Glomerular visceral epithelial cell (primary cell): ENCODE data around the gene MYL2.
"Not testable (repeated sequence)": the region's sequence is repeated elsewhere in the genome, so short reads cannot be mapped to it uniquely, and the experiment has no call there.

ENCODE experiments used
- DNase-seq: peaks from one replicate; pipeline ENCODE4 v3.0.0-alpha.2; 2016; ENCODE audit errors: extremely low spot score

The MYL2 gene, protein sequence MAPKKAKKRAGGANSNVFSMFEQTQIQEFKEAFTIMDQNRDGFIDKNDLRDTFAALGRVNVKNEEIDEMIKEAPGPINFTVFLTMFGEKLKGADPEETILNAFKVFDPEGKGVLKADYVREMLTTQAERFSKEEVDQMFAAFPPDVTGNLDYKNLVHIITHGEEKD

DNA sequence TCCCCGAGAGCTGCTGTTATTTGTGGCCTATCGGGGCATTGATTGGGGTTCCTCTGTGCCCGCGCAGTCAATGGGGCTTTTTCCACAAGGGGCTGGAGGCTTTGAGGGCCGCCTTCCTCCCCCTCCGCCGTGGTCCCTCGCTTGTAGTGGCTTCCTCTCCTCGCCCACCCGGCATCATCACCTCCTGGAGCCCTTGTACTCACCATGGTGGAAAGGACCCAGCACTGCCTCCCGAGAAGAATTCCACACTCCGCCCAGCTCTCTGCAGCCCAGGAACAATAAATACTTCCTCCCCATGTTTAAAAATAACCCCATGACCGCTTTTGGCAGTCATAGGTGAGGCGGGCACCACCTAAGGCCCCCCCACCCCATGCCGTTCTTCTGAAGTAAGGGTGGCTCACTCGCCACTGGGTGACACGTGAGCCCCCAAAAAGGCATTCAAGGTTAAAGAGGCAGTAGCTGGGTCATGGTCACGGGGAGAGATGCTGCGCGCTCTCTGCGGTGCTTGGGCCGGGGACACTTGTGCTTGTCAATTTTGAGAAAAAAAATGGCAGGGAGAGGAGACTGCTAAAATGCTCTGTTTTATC lies at the start of gene MYL2:
TSS of gene MYL2 (minus strand) at position 256 of the 587 bp plus-strand sequence. CDS start at position 206, 50 bp downstream.
- no peak for DNase-seq

DNA sequence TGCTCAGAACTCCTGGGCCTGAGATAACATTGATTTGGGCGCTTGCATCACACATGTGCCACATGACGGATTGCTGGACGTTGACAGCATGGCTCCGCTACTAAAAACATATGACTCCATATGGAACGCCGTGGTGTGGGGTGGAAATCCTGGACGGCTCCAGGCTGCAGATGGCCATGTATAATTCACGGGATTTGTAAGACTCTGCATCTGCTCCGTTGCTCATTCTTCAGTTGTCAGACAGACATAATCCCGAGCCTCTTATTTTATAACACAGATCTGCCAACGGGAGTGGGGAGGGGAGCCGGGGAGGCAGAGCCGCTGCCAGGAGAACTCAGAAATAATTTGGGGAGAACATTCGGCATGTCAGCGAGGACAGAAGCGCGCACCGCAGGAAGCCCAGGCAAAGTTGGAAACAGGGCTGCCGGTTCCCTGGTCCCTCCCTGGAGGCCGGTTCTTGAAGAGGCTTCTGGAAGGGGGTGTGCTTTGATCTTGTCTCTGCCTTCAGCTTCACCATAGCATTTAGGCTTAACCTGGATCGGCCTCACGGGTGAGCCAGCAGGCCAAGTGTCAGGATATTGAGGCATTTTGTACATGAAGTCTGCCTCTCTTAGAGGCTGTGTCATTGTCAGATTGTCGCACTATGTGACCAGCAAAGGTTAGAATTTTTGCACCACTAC lies 45.8 kb upstream of the MYL2 start:
- DNase-seq = no peak

DNA sequence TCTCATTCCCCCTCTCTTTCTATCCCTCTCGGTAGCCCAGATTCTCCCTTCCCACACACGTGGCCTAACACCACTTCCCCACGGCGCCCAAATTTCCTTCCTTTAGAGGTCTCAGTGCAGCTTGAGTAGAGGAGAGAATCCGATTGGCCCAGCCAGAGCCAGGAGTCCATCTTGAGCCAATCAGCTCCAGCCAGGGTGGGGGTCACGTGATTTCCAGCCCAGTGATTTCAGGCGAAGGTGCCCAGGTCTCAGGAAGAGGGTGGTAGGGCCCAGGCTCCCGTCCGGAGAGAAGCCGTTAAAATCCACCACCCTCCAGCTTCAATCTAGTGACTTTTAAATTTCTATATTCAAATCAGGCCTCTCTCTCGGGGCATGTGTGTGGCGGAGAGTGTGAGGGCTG lies 45.2 kb upstream of the MYL2 start:
- DNase-seq = no peak

DNA sequence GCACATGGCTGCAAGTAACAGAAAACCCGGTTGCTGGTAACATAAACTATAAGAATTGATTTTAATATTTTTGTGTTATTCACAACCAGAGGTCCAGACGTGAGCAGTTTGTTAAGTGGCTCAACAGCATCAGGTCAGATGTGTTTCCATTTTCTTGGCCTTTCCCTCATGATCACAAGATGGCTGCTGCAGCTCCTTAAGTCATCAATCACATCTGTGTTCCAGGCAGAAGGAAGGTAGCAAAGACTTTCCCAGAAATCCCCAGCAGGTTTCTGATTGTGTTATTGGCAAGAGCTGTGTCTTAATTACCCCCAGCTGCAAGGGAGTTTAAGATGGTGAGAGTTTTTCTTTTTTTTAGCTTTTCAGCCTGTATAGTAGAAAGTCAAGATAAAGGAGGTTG lies 40.4 kb upstream of the MYL2 start:
- DNase-seq = no peak

DNA sequence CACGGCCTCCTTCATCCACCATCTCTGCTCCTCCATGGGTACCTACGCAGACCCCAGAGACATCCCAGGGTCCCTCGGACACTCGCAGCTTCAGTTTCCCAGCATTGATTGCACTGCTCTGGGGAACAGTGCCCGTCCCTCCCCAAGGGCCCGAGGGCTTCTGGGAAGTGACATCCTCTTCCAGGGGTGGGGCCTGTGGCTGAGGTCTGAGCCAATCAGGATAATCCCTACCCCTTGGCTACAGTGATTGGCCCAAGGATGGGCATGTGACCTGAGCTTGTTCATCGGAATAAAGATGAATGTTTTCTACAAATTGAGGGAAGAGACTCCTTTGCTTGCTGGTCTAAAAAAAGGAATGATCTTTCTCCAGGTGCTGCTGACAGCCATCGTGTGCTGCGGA lies 37.3 kb upstream of the MYL2 start:
- no peak for DNase-seq

DNA sequence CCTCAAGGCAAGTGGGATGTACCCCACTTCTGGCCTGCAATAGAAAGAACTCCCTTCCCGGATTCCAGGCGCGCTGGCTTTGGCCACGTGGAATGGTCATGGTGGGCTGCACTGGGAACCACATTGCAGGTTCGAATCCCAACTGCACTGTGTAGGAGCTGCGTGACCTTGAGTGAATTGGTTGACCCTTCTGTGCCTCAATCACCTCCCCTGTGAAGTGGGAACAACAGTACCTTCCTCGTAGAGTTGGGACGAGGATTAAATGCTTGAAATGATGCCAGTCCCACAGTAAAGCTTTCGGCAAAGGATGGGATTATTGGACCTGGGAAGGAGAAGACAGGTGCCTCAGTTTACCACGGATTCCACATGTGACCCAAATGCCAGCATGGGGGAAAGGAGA lies 36.8 kb upstream of the MYL2 start:
- DNase-seq = no peak

DNA sequence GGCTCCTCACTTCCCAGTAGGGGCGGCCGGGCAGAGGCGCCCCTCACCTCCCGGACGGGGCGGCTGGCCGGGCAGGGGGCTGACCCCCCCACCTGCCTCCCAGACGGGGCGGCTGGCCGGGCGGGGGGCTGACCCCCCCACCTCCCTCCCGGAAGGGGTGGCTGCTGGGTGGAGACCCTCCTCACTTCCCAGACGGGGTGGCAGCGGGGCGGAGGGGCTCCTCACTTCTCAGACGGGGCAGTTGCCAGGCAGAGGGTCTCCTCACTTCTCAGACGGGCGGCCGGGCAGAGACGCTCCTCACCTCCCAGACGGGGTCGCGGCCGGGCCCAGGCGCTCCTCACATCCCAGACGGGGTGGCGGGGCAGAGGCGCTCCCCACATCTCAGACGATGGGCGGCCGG lies 30.5 kb upstream of the MYL2 start:
- DNase-seq = not testable (repeated sequence)

DNA sequence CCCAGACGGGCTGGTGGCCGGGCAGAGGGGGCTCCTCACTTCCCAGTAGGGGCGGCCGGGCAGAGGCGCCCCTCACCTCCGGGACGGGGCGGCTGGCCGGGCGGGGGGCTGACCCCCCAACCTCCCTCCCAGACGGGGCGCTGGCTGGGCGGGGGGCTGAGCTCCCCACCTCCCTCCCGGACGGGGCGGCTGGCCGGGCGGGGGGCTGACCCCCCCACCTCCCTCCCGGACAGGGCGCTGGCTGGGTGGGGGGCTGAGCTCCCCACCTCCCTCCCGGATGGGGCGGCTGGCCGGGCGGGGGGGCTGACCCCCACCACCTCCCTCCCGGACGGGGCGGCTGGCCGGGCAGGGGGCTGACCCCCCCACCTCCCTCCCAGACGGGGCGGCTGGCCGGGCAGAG lies 30.1 kb upstream of the MYL2 start:
- not testable (repeated sequence) for DNase-seq

DNA sequence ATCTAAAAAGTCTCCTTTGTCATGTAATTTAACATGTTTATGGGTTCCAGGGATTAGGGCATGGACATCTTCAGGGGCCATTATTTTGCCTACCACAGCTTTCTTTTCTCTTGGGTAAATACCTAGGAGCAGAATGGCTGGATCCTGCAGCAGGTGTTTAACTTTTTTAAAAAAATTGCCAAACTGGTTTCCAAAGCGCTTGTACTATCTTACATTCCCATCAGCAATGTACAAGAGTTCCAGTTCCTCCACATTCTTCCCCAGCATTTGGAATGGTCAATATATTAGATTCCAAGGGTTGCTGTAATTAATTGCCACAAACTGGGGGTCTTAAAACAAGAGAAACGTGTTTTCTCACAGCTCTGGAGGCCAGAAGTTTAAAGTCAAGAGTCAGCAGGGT lies 27.7 kb upstream of the MYL2 start:
- no peak for DNase-seq

DNA sequence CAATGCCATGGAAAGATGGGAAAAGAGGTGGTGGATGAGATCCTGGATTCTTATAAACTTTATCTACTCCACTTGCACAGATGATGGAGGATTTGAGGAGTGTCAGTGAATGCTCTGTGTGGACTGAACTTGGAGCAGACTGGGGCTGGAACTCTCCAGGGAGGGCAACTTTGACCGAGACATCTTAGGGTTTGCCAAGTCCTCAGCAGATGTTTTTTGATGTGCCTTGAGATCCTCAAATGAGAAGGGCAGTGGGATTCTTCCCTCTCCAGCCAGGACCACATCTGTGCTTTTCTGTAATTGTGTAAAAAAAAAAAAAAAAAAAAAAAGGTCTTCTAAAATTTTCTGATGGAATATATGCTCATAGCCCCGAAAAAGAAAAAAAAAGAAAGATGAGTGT lies 23.0 kb upstream of the MYL2 start:
- no peak for DNase-seq

DNA sequence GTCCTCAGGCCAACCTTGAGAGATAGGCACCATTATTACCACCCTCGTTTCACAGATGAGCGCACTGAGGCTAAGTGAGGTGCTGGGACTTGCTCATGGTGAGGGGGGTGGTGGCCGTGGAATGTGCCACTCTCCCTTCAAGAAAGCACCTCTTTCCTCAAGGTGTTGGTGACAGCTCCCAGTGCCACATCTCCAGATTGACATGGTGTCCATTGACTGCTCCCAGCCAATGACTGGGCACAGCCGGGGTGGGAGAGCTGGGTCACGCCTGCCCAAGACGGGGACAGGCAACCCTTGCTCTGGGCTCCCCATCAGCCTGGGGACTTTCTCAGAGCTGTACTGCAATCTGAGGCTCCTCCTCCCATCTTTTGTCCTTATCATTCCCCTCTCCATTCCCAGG lies 21.0 kb upstream of the MYL2 start:
- DNase-seq = no peak

DNA sequence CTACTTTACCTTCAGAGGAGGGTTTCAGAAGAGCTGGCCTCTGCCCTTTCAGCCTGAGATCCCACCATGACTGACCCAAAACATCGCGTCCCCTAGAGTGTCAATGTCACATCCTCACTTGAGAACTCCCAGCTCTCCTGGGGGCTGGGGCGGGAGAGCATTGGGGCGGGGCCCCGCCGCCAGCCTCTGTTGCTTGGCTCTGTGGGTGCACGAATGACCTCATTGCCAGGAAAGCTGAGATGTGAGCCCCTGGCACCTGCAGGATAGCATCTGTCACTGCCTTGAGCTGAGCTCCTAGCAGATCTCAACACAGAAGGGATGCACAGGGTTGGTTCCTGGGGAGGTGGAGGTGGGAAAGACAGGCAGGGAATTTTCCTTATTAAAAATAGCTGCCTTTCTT lies 20.6 kb upstream of the MYL2 start:
- no peak for DNase-seq

DNA sequence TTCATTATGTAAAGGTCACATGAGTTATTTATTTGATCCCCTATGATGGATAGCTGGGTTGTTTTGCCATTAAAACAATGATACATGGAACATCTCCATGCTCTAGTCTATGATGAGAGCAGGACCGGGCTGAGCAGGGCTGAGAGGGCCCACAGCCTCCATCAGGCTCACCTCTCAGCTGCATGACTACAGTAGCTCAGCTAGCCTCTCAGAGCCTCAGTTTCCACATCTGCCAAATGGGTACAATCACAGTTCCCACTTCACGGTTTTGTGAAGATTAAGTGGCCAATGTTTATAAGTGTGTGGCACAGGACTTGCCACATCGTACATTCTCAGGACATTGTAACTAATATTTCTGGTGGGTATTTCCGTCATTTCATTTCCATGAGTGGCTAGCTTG lies 19.9 kb upstream of the MYL2 start:
- no peak for DNase-seq

DNA sequence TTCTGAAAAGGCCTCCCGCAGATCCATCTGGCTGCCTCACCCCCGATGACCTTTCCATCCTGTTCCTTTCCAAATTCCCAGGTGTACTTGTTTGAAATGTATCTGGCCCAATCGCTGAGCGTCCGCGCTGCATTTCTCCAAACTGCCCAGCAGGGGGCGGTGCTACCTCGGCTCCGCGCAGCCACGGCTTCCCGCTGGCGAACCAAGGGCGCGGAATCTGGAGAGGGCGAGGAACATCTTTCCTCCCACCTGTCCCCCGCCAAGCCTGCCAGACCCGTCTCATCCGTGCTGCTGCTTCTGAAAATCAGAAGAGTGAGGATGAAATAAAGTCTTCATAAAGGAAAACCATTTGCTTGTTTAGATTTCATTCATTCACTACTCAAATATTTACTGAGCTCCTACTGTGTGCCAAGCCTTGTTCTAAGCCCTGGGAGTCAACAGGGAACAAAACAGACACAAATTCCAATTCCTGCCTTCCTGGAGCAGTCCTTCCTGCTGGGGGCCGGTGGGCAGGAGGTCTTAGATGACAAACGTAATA lies 16.8 kb upstream of the MYL2 start:
- peak; percentile 33 for DNase-seq

DNA sequence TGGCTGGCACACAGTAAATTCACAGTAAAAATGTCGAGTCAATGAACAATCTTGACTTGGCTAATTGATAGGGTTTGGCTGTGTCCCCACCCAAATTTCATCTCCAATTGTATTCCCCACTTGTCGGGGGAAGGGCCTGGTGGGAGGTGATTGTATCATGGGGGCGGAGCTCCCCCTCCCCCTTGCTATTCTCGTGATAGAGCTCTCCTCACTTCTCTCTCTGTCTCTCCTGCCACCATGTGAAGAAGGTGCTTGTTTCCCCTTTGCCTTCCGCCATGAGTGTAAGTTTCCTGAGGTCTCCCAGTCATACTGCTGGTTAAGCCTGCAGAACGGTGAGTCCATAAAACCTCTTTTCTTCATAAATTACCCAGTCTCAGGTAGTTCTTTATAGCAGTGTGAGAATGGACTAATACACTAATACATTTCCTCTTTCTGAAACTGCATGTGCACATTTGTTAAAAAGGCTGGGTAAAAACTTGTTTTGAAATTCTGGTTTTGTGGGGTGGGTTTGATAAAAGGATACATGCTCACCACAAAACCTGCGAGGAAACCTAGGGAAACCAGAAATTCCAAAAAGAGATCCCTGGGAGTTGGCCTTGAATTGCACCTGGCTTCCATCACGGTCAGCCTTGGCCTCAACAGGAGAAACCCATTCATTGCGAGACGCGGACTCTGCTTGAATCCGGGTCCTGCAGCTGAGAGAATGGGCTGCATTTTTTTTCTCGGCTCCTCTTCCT lies 16.2 kb upstream of the MYL2 start:
- no peak for DNase-seq

DNA sequence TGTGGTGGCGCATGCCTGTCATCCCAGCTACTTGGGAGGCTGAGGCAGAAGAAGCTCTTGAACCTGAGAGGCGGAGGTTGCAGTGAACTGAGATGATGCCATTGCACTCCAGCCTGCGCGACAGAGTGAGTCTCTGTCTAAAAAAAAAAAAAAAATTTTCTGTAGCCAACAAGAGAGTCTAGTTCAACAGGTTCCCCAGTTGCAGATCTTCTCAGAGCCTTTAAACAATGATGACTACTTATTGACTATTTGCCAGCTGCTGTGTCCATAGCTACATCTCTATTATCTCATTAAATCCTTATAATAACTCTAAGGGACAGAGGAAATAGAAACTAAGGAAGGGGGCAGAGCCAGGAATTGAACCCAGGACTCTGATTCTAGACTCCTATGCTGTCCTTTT lies 15.2 kb upstream of the MYL2 start:
- DNase-seq = no peak

DNA sequence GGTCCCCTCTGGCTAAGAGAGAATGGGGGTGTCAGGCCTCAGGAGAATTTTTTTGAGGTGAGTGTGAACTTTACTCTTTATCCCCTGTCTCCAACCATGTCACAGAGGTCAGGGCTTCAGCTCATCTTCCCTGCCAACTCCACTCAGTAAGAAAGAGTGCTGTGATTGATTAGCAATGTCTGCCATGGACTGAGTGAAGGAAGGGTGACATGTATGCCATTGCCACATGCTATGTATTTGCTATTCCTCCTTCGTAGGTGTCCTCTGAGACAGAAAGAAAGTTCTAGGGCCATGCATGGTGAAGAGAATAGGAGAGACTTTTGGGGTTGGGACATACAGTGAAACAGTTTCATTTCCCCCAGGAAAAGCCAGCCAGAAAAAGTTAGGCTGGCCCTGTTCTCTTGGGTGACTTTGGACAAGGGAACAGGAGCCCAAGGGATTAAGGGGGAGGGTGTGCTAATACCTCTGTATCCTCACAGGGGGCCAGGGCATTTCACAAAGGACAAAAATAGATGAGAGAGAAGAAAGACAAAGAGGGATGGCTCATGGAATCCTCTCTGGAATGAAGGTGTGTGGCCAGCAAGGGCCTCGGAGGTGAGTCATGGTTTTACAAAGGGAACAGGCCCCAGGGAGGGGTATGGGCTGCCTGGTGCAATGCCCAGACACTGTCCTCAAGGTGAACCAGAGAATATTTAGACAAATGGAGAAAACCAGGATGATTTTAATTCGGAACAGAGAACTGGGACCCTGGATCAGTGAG lies 13.9 kb upstream of the MYL2 start:
- DNase-seq = no peak

DNA sequence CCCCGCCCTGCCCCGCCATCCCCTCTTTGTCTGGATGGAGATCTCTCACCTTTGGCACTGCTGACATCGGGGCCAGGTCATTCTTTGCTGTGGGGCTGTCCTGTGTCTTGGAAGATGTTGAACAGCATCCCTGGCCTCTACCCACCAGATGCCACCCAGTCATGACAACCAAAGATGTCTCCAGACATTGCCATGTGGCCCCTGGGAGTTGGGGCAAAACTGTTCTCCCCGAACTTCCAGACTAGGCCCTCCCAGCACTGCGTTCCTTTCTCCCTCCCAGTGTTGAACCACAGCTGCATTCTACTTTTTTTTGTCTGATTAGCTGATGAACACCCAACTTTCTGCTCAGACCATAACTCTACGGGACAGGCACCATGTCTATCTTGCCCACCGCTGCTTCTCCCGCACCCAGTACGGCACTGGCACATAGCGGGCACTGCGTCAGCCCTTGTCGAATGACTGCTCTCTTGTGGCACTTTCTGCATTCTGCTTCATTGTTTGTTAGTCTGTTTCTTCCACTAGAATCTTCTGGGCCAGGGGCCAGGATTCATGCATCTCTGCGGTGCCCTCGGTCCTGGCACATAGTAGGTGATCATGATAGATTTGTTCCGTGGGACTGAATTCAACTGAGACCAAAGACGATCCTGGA lies 13.1 kb upstream of the MYL2 start:
- DNase-seq = no peak

DNA sequence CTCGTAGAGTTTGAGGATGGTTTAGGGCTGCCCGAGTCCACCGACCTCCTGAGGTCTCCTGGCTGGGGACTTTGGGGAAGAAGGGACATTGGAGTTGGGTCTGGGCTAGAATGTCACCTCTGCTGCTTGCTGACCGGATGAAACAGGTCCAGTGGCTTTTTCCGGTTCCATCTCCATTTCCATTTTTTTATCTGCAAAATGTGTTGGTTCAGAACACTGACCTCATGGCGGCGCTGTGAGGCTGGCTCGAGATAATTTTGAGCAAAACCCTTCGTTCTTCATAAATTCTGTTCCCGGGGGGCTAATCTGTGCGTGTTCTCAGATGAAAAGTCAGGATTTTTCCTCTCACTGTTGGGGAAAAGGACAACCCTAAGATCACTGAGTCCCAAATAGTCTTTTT lies 11.7 kb upstream of the MYL2 start:
- no peak for DNase-seq

DNA sequence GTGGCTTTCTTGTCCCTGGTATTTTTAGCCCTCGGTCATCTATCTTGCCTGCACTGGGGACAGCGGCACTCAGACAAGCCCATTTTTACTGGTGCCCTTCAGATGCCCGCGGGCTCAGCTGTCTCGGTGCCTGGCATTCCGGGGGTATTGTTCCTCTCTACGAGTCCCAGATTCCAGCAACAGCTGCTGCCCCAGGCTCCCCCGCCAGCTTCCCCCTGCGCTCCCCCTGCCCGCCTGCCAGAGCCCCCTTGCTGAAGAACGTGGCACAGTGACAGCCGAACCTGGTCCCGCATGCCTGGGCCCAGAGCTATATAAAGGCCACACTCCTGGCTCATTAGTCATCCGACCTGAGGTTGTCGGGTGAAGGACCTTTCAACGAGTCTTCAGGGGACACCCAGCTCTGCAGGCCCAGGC lies 10.9 kb upstream of the MYL2 start:
- DNase-seq = no peak
